DND-41 (cell line): ENCODE data around the gene PCNX1.
A peak's percentile ranks its signal among the peaks of the same experiment; 100 is the strongest.

Source experiments
- ATAC-seq: fragments of 200-7000 bp; cut with Tn5 transposase; 3 replicates; pipeline ENCODE4 v1.9.1; 2021; ENCODE audit warnings: low read depth; ENCODE audit not compliant: insufficient read depth
- DNase-seq: peaks from one replicate; pipeline ENCODE4 v3.0.0-alpha.2; 2020
- H2AFZ ChIP-seq: 2 replicates; pipeline ENCODE4 v1.6.0; 2012; ENCODE audit warnings: low read depth, low read length
- H3K27ac ChIP-seq: 2 replicates; pipeline ENCODE4 v1.5.1; 2012; ENCODE audit warnings: low read length, inconsistent platforms
- H3K27me3 ChIP-seq: fragments of 200-600 bp; sonication (generic); 2 replicates; pipeline ENCODE4 v1.6.0; 2012; ENCODE audit warnings: low read length, mild to moderate bottlenecking, inconsistent platforms; ENCODE audit not compliant: insufficient read depth, poor library complexity
- H3K36me3 ChIP-seq: 2 replicates; pipeline ENCODE4 v1.5.1; 2012; ENCODE audit warnings: low read length, inconsistent platforms; ENCODE audit not compliant: insufficient read depth
- H3K4me1 ChIP-seq: 2 replicates; pipeline ENCODE4 v1.5.1; 2012; ENCODE audit warnings: mild to moderate bottlenecking, low read length; ENCODE audit not compliant: insufficient read depth
- H3K4me2 ChIP-seq: 2 replicates; pipeline ENCODE4 v1.6.0; 2012; ENCODE audit warnings: mild to moderate bottlenecking, moderate library complexity, low read length, inconsistent platforms; ENCODE audit not compliant: insufficient read depth
- H3K4me3 ChIP-seq, 2 experiments: fragments of 200-600 bp in 1 of 2; shearing (Covaris generic) in 1 of 2; 2 replicates each; pipeline ENCODE4 v1.5.1; 2012 to 2016; ENCODE audit warnings: inconsistent platforms in 2 of 2, low read length in 2 of 2, mild to moderate bottlenecking in 2 of 2, low read depth in 1 of 2, moderate library complexity in 1 of 2
- H3K79me2 ChIP-seq: 2 replicates; pipeline ENCODE4 v1.6.0; 2012; ENCODE audit warnings: low read length, inconsistent platforms; ENCODE audit not compliant: insufficient read depth
- H3K9ac ChIP-seq: 2 replicates; pipeline ENCODE4 v1.6.0; 2012; ENCODE audit warnings: low read depth, mild to moderate bottlenecking, inconsistent platforms, low read length, moderate library complexity
- H3K9me3 ChIP-seq: 2 replicates; pipeline ENCODE4 v1.5.1; 2012; ENCODE audit warnings: low read length, moderate library complexity, mild to moderate bottlenecking, inconsistent platforms; ENCODE audit not compliant: insufficient read depth, severe bottlenecking
- H4K20me1 ChIP-seq: 2 replicates; pipeline ENCODE4 v1.6.0; 2012; ENCODE audit warnings: low read length; ENCODE audit not compliant: insufficient read depth
- CTCF ChIP-seq: IDR thresholded peaks from 2 replicates; pipeline ENCODE4 v1.5.1; 2012; ENCODE audit warnings: borderline replicate concordance, low read length, moderate library complexity, mild to moderate bottlenecking; ENCODE audit not compliant: poor library complexity, severe bottlenecking; ENCODE audit errors: extremely low read depth
- EZH2 ChIP-seq: IDR thresholded peaks from 3 replicates; pipeline ENCODE4 v1.6.1; 2012; ENCODE audit warnings: borderline replicate concordance, low read depth, mild to moderate bottlenecking, moderate library complexity, low read length, inconsistent platforms; ENCODE audit not compliant: severe bottlenecking

PCNX1 gene

GRCh38 chr14:70893858-70894291, 13.4 kb upstream of the PCNX1 start:
- H3K4me1 ChIP-seq, result peaks cover 7% of the 10 kb centered on the region
- H3K36me3 ChIP-seq, result no peaks in the 10 kb centered on the region
- H3K9ac ChIP-seq, result no peak overlapping the region
- H4K20me1 ChIP-seq, result no peaks in the 10 kb centered on the region
- no peak overlapping the region for H2AFZ ChIP-seq
- H3K4me2 ChIP-seq, result no peak overlapping the region
- H3K9me3 ChIP-seq, result no peaks in the 10 kb centered on the region
- no peak overlapping the region for H3K4me3 ChIP-seq
- no peak overlapping the region for H3K27ac ChIP-seq
- TF ChIP-seq CTCF (no peak), EZH2 (no peak)
- H3K27me3 ChIP-seq, result no peaks in the 10 kb centered on the region
- DNase-seq, result no peak
- H3K79me2 ChIP-seq, result no peaks in the 10 kb centered on the region
- ATAC-seq, result peak; percentile 62

- H3K4me2 ChIP-seq, result no peak overlapping the region
- no peaks in the 10 kb centered on the region for H3K27me3 ChIP-seq
- no peaks in the 10 kb centered on the region for H4K20me1 ChIP-seq
- H3K4me3 ChIP-seq, result no peak overlapping the region
- no peak overlapping the region for H2AFZ ChIP-seq
- DNase-seq (no peak), ATAC-seq (no peak)
- no peak overlapping the region for H3K9ac ChIP-seq
- TF ChIP-seq EZH2, result no peak
- no peak for TF ChIP-seq CTCF
- no peaks in the 10 kb centered on the region for H3K9me3 ChIP-seq
- H3K27ac ChIP-seq, result no peak overlapping the region
- H3K79me2 ChIP-seq, result no peaks in the 10 kb centered on the region
- no peaks in the 10 kb centered on the region for H3K36me3 ChIP-seq
- 0 out of 2 replicates have a peak, but pooled peaks cover 4% of the 10 kb centered on the region for H3K4me1 ChIP-seq
Measured at GRCh38 chr14:70894868-70895267, 12.4 kb upstream of the PCNX1 start.

GRCh38 chr14:70896317-70896716, 10.9 kb upstream of the PCNX1 start:
- no peaks in the 10 kb centered on the region for H3K9me3 ChIP-seq
- no peak overlapping the region for H3K9ac ChIP-seq
- H3K79me2 ChIP-seq, result no peaks in the 10 kb centered on the region
- DNase-seq (no peak), ATAC-seq (no peak)
- H4K20me1 ChIP-seq, result no peaks in the 10 kb centered on the region
- no peaks in the 10 kb centered on the region for H3K27me3 ChIP-seq
- H3K36me3 ChIP-seq, result no peaks in the 10 kb centered on the region
- H3K4me1 ChIP-seq, result 0 out of 2 replicates have a peak, but pooled peaks cover 4% of the 10 kb centered on the region
- H3K4me3 ChIP-seq, result no peak overlapping the region
- no peak overlapping the region for H2AFZ ChIP-seq
- H3K4me2 ChIP-seq, result no peak overlapping the region
- TF ChIP-seq CTCF (no peak), EZH2 (no peak)
- H3K27ac ChIP-seq, result no peak overlapping the region

GRCh38 chr14:70896981-70897380, 10.3 kb upstream of the PCNX1 start:
- Histone ChIP-seq H3K9me3 (no peaks in the 10 kb centered on the region), H3K9ac (no peak overlapping the region), H2AFZ (no peak overlapping the region; the same call in 1 of the 2 replicates), H3K4me3 (no peak overlapping the region), H4K20me1 (no peaks in the 10 kb centered on the region), H3K79me2 (no peaks in the 10 kb centered on the region), H3K36me3 (no peaks in the 10 kb centered on the region), H3K4me2 (no peak overlapping the region), H3K4me1 (0 out of 2 replicates have a peak, but pooled peaks cover 4% of the 10 kb centered on the region), H3K27ac (no peak overlapping the region), H3K27me3 (no peaks in the 10 kb centered on the region)
- DNase-seq, result no peak
- no peak for ATAC-seq
- TF ChIP-seq EZH2, result no peak
